Neural cell (in vitro differentiated cells): ENCODE data around the gene BLOC1S1. TPM values are rescaled to one million over a fixed set of nuclear protein-coding genes. Genes with fewer than 3 reads are reported as not detected.

Source experiments
- H2AFZ ChIP-seq: fragments of 200-600, 300-800 bp; sonication (generic), shearing (Covaris generic); 2 replicates; pipeline ENCODE4 v1.6.0; 2014; ENCODE audit warnings: low read depth, mild to moderate bottlenecking, antibody characterized with exemption, low read length, moderate library complexity
- H3F3A ChIP-seq: fragments of 200-600 bp; shearing (Covaris generic); 2 replicates; pipeline ENCODE4 v1.6.1; 2016; ENCODE audit warnings: mild to moderate bottlenecking, moderate library complexity, mixed read lengths, antibody characterized with exemption, low read length; ENCODE audit not compliant: insufficient read depth, poor library complexity, severe bottlenecking
- H3K27ac ChIP-seq: fragments of 200-600, 300-800 bp; sonication (generic), shearing (Covaris generic); 2 replicates; pipeline ENCODE4 v1.5.1; 2014; ENCODE audit warnings: mild to moderate bottlenecking, low read length, moderate library complexity
- H3K27me3 ChIP-seq: fragments of 300-800, 200-600 bp; sonication (generic), shearing (Covaris generic); 2 replicates; pipeline ENCODE4 v1.6.0; 2014; ENCODE audit warnings: mild to moderate bottlenecking, low read depth, low read length, moderate library complexity; ENCODE audit not compliant: insufficient read depth
- H3K36me3 ChIP-seq: fragments of 300-800, 200-600 bp; sonication (generic), shearing (Covaris generic); 2 replicates; pipeline ENCODE4 v1.5.1; 2014; ENCODE audit warnings: mild to moderate bottlenecking, antibody characterized with exemption, low read length, moderate library complexity; ENCODE audit not compliant: insufficient read depth
- H3K4me2 ChIP-seq: fragments of 300-800, 200-600 bp; sonication (generic), shearing (Covaris generic); 2 replicates; pipeline ENCODE4 v1.6.0; 2014; ENCODE audit warnings: mild to moderate bottlenecking, low read length
- H3K4me3 ChIP-seq: fragments of 300-800, 200-600 bp; sonication (generic), shearing (Covaris generic); 2 replicates; pipeline ENCODE4 v1.5.1; 2014; ENCODE audit warnings: mild to moderate bottlenecking, low read length, moderate library complexity
- H3K79me2 ChIP-seq: fragments of 200-600 bp; shearing (Covaris generic); replicated peaks from 2 replicates; pipeline ENCODE4 v1.6.0; 2014; ENCODE audit warnings: mild to moderate bottlenecking, low read length, moderate library complexity; ENCODE audit not compliant: insufficient read depth
- H3K9ac ChIP-seq: fragments of 300-800, 200-600 bp; sonication (generic), shearing (Covaris generic); 2 replicates; pipeline ENCODE4 v1.6.1; 2016; ENCODE audit warnings: mild to moderate bottlenecking, low read length, mixed read lengths
- H3K9me2 ChIP-seq: fragments of 200-600 bp; shearing (Covaris generic); 2 replicates; pipeline ENCODE4 v1.6.1; 2016; ENCODE audit warnings: mild to moderate bottlenecking, low read length, mixed read lengths; ENCODE audit not compliant: insufficient read depth
- H3K9me3 ChIP-seq: fragments of 200-600, 300-800 bp; sonication (generic), shearing (Covaris generic); 2 replicates; pipeline ENCODE4 v1.6.1; 2016; ENCODE audit warnings: mild to moderate bottlenecking, mixed run types, low read length, moderate library complexity, mixed read lengths
- H4K20me1 ChIP-seq: fragments of 200-600 bp; shearing (Covaris generic); 2 replicates; pipeline ENCODE4 v1.6.1; 2016; ENCODE audit warnings: mild to moderate bottlenecking, mixed run types; ENCODE audit not compliant: insufficient read depth
- EP300 ChIP-seq: fragments of 450-650 bp; conservative IDR thresholded peaks from 2 replicates; pipeline ENCODE4 v1.6.1; 2014; ENCODE audit warnings: antibody characterized with exemption, mild to moderate bottlenecking, moderate library complexity; ENCODE audit not compliant: poor library complexity, severe bottlenecking
- EZH2 ChIP-seq: fragments of 200-600, 300-800 bp; shearing (Covaris generic), sonication (generic); IDR thresholded peaks from 2 replicates; pipeline ENCODE4 v1.6.1; 2014; ENCODE audit warnings: antibody characterized with exemption, low read length, borderline replicate concordance, mild to moderate bottlenecking; ENCODE audit not compliant: insufficient read depth, poor library complexity, severe bottlenecking
- MXI1 ChIP-seq: fragments of 450-650 bp; conservative IDR thresholded peaks from 2 replicates; pipeline ENCODE4 v1.6.1; 2014; ENCODE audit warnings: antibody characterized with exemption, mild to moderate bottlenecking; ENCODE audit not compliant: poor library complexity, severe bottlenecking
- POLR2AphosphoS5 ChIP-seq: IDR thresholded peaks from 2 replicates; pipeline ENCODE4 v1.6.1; 2012
- RAD21 ChIP-seq: fragments of 450-650 bp; conservative IDR thresholded peaks from 2 replicates; pipeline ENCODE4 v1.6.1; 2014; ENCODE audit warnings: antibody characterized with exemption, mild to moderate bottlenecking, moderate library complexity
- REST ChIP-seq: IDR thresholded peaks from 2 replicates; pipeline ENCODE4 v1.6.1; 2012; ENCODE audit warnings: borderline replicate concordance
- SMC3 ChIP-seq: fragments of 450-650 bp; conservative IDR thresholded peaks from 2 replicates; pipeline ENCODE4 v1.6.1; 2014; ENCODE audit warnings: antibody characterized with exemption, mild to moderate bottlenecking, moderate library complexity; ENCODE audit not compliant: poor library complexity
- TAF1 ChIP-seq: IDR thresholded peaks from 2 replicates; pipeline ENCODE4 v1.6.1; 2012; ENCODE audit warnings: low read depth
- polyA plus RNA-seq: library from polyadenylated mRNA; depleted of rRNA; stranded (reverse); fragments of >200 nt; gene quantifications from 2 replicates; pipeline ENCODE4 v1.2.3, GENCODE V29; 2014
- TF ChIP-seq, protein P1 (sequence below): fragments of 450-650 bp; IDR thresholded peaks from 2 replicates; pipeline ENCODE4 v1.5.1; 2014; ENCODE audit warnings: antibody characterized with exemption, mild to moderate bottlenecking, moderate library complexity; ENCODE audit not compliant: poor library complexity, severe bottlenecking

The BLOC1S1 gene
- polyA plus RNA-seq, 1 donor from 2014 or later: 217 TPM

- H3F3A ChIP-seq: no peaks in the 10 kb centered on the region
- no peaks in the 10 kb centered on the region for H3K9me3 ChIP-seq
- H3K27ac ChIP-seq: no peak overlapping the region
- H4K20me1 ChIP-seq: no peaks in the 10 kb centered on the region
- no peak overlapping the region for H3K4me2 ChIP-seq
- H3K36me3 ChIP-seq: no peaks in the 10 kb centered on the region
- H2AFZ ChIP-seq: no peak overlapping the region
- no peaks in the 10 kb centered on the region for H3K9me2 ChIP-seq
- TF ChIP-seq MXI1 (no peak), SMC3 (no peak), REST (no peak), POLR2AphosphoS5 (no peak), EZH2 (no peak), EP300 (no peak), TAF1 (no peak), RAD21 (no peak)
- TF ChIP-seq, protein P1, sequence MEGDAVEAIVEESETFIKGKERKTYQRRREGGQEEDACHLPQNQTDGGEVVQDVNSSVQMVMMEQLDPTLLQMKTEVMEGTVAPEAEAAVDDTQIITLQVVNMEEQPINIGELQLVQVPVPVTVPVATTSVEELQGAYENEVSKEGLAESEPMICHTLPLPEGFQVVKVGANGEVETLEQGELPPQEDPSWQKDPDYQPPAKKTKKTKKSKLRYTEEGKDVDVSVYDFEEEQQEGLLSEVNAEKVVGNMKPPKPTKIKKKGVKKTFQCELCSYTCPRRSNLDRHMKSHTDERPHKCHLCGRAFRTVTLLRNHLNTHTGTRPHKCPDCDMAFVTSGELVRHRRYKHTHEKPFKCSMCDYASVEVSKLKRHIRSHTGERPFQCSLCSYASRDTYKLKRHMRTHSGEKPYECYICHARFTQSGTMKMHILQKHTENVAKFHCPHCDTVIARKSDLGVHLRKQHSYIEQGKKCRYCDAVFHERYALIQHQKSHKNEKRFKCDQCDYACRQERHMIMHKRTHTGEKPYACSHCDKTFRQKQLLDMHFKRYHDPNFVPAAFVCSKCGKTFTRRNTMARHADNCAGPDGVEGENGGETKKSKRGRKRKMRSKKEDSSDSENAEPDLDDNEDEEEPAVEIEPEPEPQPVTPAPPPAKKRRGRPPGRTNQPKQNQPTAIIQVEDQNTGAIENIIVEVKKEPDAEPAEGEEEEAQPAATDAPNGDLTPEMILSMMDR: no peak
- H3K9ac ChIP-seq: no peak overlapping the region
- H3K27me3 ChIP-seq: no peaks in the 10 kb centered on the region
- H3K79me2 ChIP-seq: no peaks in the 10 kb centered on the region
- no peak overlapping the region for H3K4me3 ChIP-seq
Measured at GRCh38 chr12:55694651-55695050, 21.2 kb upstream of the BLOC1S1 start.

DNA sequence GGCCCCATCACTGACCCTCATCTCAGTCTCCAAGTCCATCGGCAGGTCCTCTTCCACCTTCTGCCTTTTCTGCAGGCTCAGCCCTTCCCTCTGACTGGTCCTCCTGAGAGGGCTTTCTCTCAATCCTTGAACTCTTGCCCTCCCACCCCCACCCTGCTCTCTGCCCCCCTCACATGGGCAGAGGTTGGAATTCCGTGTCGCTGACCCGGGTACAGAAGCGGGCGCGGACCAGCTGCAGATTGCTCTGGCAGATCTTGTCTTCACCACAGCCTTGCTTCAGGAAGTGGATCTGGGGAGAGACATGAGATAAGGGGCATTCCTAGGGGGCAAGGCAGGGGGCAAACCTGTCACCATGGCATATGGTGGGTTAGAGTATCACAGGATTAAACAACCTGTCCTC, 20.5 kb upstream of the BLOC1S1 start:
- H3K9me2 ChIP-seq: no peaks in the 10 kb centered on the region
- H3K79me2 ChIP-seq: no peaks in the 10 kb centered on the region
- H3K27me3 ChIP-seq: no peaks in the 10 kb centered on the region
- no peak overlapping the region for H2AFZ ChIP-seq
- TF ChIP-seq SMC3: no peak
- no peak for TF ChIP-seq EZH2
- TF ChIP-seq TAF1: no peak
- no peak for TF ChIP-seq POLR2AphosphoS5
- no peak overlapping the region for H3K27ac ChIP-seq
- no peak overlapping the region for H3K9ac ChIP-seq
- no peak overlapping the region for H3K4me2 ChIP-seq
- no peaks in the 10 kb centered on the region for H3K9me3 ChIP-seq
- no peak overlapping the region for H3K4me3 ChIP-seq
- no peaks in the 10 kb centered on the region for H3K36me3 ChIP-seq
- no peaks in the 10 kb centered on the region for H4K20me1 ChIP-seq
- H3F3A ChIP-seq: no peaks in the 10 kb centered on the region

DNA sequence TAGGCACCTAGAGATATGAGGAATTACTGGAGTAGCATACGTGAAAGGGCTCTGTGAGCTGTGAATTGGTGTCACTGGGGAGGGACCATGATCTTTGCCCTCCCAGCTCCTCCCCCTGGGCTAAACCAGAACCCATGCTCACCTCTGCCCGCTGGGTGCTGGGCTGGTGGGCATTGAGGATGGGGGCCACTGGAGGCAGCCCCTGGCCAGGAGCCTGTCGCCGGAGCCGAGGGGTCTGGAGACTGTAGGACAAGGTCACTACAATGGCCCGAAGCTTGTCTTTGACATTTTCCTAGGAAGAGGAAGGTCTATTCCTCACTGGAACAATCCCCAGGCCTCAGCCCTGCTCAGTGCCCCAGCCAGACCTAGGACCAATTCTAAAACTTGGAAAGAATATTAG, 19.7 kb upstream of the BLOC1S1 start:
- Histone ChIP-seq H3K27ac (no peak overlapping the region), H3K4me3 (no peak overlapping the region), H3K36me3 (no peaks in the 10 kb centered on the region), H3K9me2 (no peaks in the 10 kb centered on the region), H3K9me3 (no peaks in the 10 kb centered on the region), H3K79me2 (no peaks in the 10 kb centered on the region), H2AFZ (no peak overlapping the region), H3F3A (no peaks in the 10 kb centered on the region), H3K9ac (no peak overlapping the region), H3K4me2 (no peak overlapping the region), H4K20me1 (no peaks in the 10 kb centered on the region), H3K27me3 (no peaks in the 10 kb centered on the region)
- TF ChIP-seq EP300 (no peak), MXI1 (no peak), REST (no peak), POLR2AphosphoS5 (no peak), SMC3 (no peak), RAD21 (no peak), TAF1 (no peak), EZH2 (no peak)
- TF ChIP-seq, protein P1: no peak
